Diencephalon (tissue), 1 donor: ENCODE results near the gene GBP2. TPM values are rescaled to one million over a fixed set of nuclear protein-coding genes. Genes with fewer than 3 reads are reported as not detected.

Experiments used
- total RNA-seq: library from RNA; depleted of rRNA; stranded (reverse); fragments of >200 nt; gene quantifications from one replicate; pipeline ENCODE4 v1.2.3, GENCODE V29; 2014

GBP2 gene
- 0.46 TPM for total RNA-seq

GRCh38 chr1:89125913-89126580 lies at the start of gene GBP2:
Gene GBP2, minus strand, starts transcription at chr1:89126114. Its CDS starts 4,148 bp downstream, at chr1:89121966.

GRCh38 chr1:89065079-89065868 lies 60.6 kb downstream of the GBP2 start, which contains the start of gene GBP1:
Gene GBP1, minus strand, starts transcription at chr1:89065208. Its CDS starts 1,974 bp downstream, at chr1:89063234.

Other genes starting within 250 kb of the GBP2 start
- gene GTF2B, start 234.5 kb downstream of the GBP2 start, total RNA-seq, result 52.4 TPM
- 12.7 TPM for gene KYAT3, start 133.5 kb downstream of the GBP2 start, total RNA-seq
- gene RBMXL1, start 133.5 kb downstream of the GBP2 start, total RNA-seq, result 35.8 TPM
- gene GBP3, start 103.2 kb downstream of the GBP2 start, total RNA-seq, result 1.4 TPM
- gene GBP1, start 60.9 kb downstream of the GBP2 start, total RNA-seq, result 0.69 TPM
- not detected for gene GBP7, start 49.9 kb upstream of the GBP2 start, total RNA-seq
- 1.8 TPM for gene GBP4, start 72.8 kb upstream of the GBP2 start, total RNA-seq
- 0.23 TPM for gene GBP5, start 146.7 kb upstream of the GBP2 start, total RNA-seq
- gene GBP6, start 237.9 kb upstream of the GBP2 start, total RNA-seq, result 0.69 TPM